DOHH2 (cell line): ENCODE measurements around the gene FBXL5.

Source experiments
- H3F3A ChIP-seq: fragments of 200-600 bp; sonication (generic), shearing (Covaris generic); 2 replicates; pipeline ENCODE4 v1.6.0; 2016; ENCODE audit warnings: antibody characterized with exemption, mild to moderate bottlenecking; ENCODE audit not compliant: control insufficient read depth, insufficient read depth
- H3K27ac ChIP-seq: fragments of 200-600 bp; sonication (generic); 2 replicates; pipeline ENCODE4 v1.5.1; 2014; ENCODE audit warnings: low read depth, mild to moderate bottlenecking, low read length, moderate library complexity
- H3K27me3 ChIP-seq: fragments of 200-600 bp; sonication (generic); 2 replicates; pipeline ENCODE4 v1.6.1; 2014; ENCODE audit warnings: mild to moderate bottlenecking, low read length, mixed read lengths; ENCODE audit not compliant: control insufficient read depth
- H3K36me3 ChIP-seq: fragments of 200-600 bp; sonication (generic); 2 replicates; pipeline ENCODE4 v1.6.1; 2014; ENCODE audit warnings: mild to moderate bottlenecking, low read length, moderate library complexity, mixed read lengths; ENCODE audit not compliant: control insufficient read depth
- H3K4me1 ChIP-seq: fragments of 200-600 bp; sonication (generic); 2 replicates; pipeline ENCODE4 v1.6.1; 2014; ENCODE audit warnings: mild to moderate bottlenecking, low read length, mixed read lengths; ENCODE audit not compliant: control insufficient read depth
- H3K4me2 ChIP-seq: fragments of 200-600 bp; sonication (generic); 2 replicates; pipeline ENCODE4 v1.6.0; 2014; ENCODE audit warnings: mild to moderate bottlenecking, low read length, moderate library complexity
- H3K4me3 ChIP-seq: fragments of 200-600 bp; sonication (generic); 2 replicates; pipeline ENCODE4 v1.5.1; 2014; ENCODE audit warnings: mild to moderate bottlenecking, low read length, mixed read lengths
- H3K79me2 ChIP-seq: fragments of 200-600 bp; sonication (generic); 2 replicates; pipeline ENCODE4 v1.6.1; 2014; ENCODE audit warnings: mild to moderate bottlenecking, low read length, mixed read lengths; ENCODE audit not compliant: control insufficient read depth
- H3K9me2 ChIP-seq: fragments of 200-600 bp; sonication (generic); replicated peaks from 2 replicates; pipeline ENCODE4 v1.6.1; 2014; ENCODE audit warnings: mild to moderate bottlenecking, low read length, mixed read lengths; ENCODE audit not compliant: control insufficient read depth
- H3K9me3 ChIP-seq: fragments of 200-600 bp; sonication (generic); 2 replicates; pipeline ENCODE4 v1.6.1; 2014; ENCODE audit warnings: antibody characterized with exemption, low read length, mixed read lengths; ENCODE audit not compliant: control insufficient read depth, insufficient read depth
- H4K20me1 ChIP-seq: fragments of 200-600 bp; sonication (generic); 2 replicates; pipeline ENCODE4 v1.6.0; 2014; ENCODE audit warnings: low read depth, mild to moderate bottlenecking, antibody characterized with exemption, low read length, moderate library complexity; ENCODE audit not compliant: control insufficient read depth, insufficient read depth
- CTCF ChIP-seq: fragments of 200-600 bp; sonication (generic); IDR thresholded peaks from one replicate; pipeline ENCODE4 v1.5.1; 2014; ENCODE audit warnings: antibody characterized with exemption, mild to moderate bottlenecking, low read depth, low read length; ENCODE audit not compliant: poor library complexity, severe bottlenecking
- EZH2phosphoT487 ChIP-seq: fragments of 200-600 bp; sonication (generic); IDR thresholded peaks from 2 replicates; pipeline ENCODE4 v1.6.1; 2017; ENCODE audit warnings: borderline replicate concordance, mild to moderate bottlenecking, antibody characterized with exemption, low read length, moderate library complexity, mixed read lengths

Gene FBXL5

DNA sequence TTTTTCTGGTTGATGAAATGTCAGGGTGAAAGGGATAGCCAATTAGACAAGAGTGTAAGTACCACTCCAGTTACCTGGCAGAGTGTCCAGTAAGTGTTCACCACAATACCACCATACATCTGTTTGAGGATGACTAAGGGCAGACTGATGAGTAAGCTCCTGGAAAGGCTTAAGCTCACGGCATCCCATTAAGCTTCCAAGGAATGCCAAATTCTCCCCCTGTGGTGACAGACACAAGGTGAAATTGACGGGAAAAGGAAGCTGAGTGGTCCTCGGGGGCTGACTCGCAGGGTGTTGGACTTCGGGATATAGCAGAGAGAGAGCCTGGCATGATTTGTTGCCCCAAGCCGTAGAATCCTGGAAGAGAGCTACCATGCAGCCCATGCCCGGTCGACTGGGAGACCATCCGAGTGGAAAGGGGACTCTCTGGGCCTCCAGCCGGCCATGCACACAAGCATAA is 40.1 kb upstream of the FBXL5 start:
- Histone ChIP-seq H3K9me3 (no peaks in the 10 kb centered on the region), H3F3A (no peaks in the 10 kb centered on the region), H3K79me2 (no peaks in the 10 kb centered on the region), H3K9me2 (no peaks in the 10 kb centered on the region), H3K27me3 (no peaks in the 10 kb centered on the region), H3K36me3 (no peaks in the 10 kb centered on the region), H4K20me1 (no peaks in the 10 kb centered on the region), H3K27ac (no peak overlapping the region), H3K4me3 (no peak overlapping the region), H3K4me2 (no peak overlapping the region), H3K4me1 (no peaks in the 10 kb centered on the region)
- TF ChIP-seq CTCF (no peak), EZH2phosphoT487 (no peak)

DNA sequence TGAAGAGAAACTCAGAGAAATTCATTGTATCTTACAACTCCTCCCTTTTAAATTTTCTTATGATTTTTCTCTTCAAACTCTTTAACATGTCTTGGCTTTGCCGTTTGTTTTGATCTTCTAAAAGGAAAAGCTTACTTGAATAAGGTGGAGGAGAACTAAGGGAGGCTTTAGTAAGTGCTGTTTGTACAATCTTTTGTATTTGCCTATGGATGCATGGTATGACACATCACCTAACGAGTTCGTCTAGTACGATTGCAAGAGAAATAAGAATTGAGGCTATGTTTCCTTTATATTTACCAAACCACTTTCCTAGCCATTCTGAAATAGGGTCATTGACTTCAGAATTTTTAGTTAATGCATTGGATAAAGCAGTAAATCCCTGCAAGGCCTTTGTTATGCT is 39.3 kb upstream of the FBXL5 start:
- Histone ChIP-seq H3K4me1 (no peaks in the 10 kb centered on the region), H3K36me3 (no peaks in the 10 kb centered on the region), H3K27ac (no peak overlapping the region), H3K9me3 (no peaks in the 10 kb centered on the region), H3K79me2 (no peaks in the 10 kb centered on the region), H3F3A (no peaks in the 10 kb centered on the region), H4K20me1 (no peaks in the 10 kb centered on the region), H3K4me3 (no peak overlapping the region), H3K9me2 (no peaks in the 10 kb centered on the region), H3K4me2 (no peak overlapping the region), H3K27me3 (no peaks in the 10 kb centered on the region)
- TF ChIP-seq CTCF = no peak
- TF ChIP-seq EZH2phosphoT487 = no peak

DNA sequence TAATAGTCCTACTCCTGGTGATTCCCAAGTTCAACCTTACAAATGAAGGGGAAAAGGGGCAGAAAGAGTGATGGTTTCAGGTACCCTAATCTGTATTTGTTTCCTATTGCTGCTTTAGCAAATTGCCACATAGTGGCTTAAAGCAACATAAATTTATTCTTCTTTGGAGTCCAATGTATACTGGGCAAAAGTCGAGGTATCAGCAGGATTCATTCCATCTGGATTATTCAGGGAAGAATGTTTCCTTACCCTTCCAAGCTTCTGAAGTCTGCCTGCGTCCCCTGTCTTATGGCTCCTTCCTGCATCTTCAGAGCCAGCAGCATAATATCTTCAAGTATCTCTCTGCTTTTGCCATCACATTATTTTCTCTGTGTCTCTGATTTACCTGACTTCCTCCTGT is 37.4 kb upstream of the FBXL5 start:
- peaks cover 9% of the 10 kb centered on the region for H3K36me3 ChIP-seq
- H3K27me3 ChIP-seq = no peaks in the 10 kb centered on the region
- H3K9me2 ChIP-seq = no peaks in the 10 kb centered on the region
- H3F3A ChIP-seq = no peaks in the 10 kb centered on the region
- no peak overlapping the region for H3K27ac ChIP-seq
- H3K9me3 ChIP-seq = no peaks in the 10 kb centered on the region
- H3K79me2 ChIP-seq = no peaks in the 10 kb centered on the region
- no peaks in the 10 kb centered on the region for H4K20me1 ChIP-seq
- TF ChIP-seq CTCF = no peak
- TF ChIP-seq EZH2phosphoT487 = no peak
- H3K4me2 ChIP-seq = no peak overlapping the region
- H3K4me3 ChIP-seq = no peak overlapping the region
- no peaks in the 10 kb centered on the region for H3K4me1 ChIP-seq
